Stomach smooth muscle (tissue), 2 donors: ENCODE data around the gene LITAFD.

Experiments
- H3K27ac ChIP-seq: one replicate; pipeline ENCODE4 v1.7.0; 2013; ENCODE audit warnings: mild to moderate bottlenecking, low read length, inconsistent platforms
- H3K27me3 ChIP-seq, 2 donors: one replicate each; pipeline ENCODE4 v1.7.0; 2013; ENCODE audit warnings: low read length in 2 of 2; ENCODE audit not compliant: insufficient read depth in 2 of 2, control insufficient read depth in 1 of 2
- H3K36me3 ChIP-seq, 2 donors: one replicate each; pipeline ENCODE4 v1.7.0; 2013; ENCODE audit warnings: low read length in 2 of 2; ENCODE audit not compliant: control insufficient read depth in 2 of 2, insufficient read depth in 2 of 2
- H3K4me1 ChIP-seq: one replicate; pipeline ENCODE4 v1.7.0; 2013; ENCODE audit warnings: low read length; ENCODE audit not compliant: control insufficient read depth, insufficient read depth
- H3K4me3 ChIP-seq, 2 donors: one replicate each; pipeline ENCODE4 v1.7.0; 2013; ENCODE audit warnings: low read length in 2 of 2
- H3K9ac ChIP-seq, 2 donors: one replicate each; pipeline ENCODE4 v1.7.0; 2013; ENCODE audit warnings: low read length in 2 of 2, mild to moderate bottlenecking in 1 of 2
- H3K9me3 ChIP-seq, 2 donors: one replicate each; pipeline ENCODE4 v1.7.0; 2013; ENCODE audit warnings: low read length in 2 of 2; ENCODE audit not compliant: control insufficient read depth in 2 of 2
- donor health status: healthy.
- donor health status: Pancreatic carcinoma.

The LITAFD gene

GRCh38 chr16:8925455-8925854, 43.3 kb downstream of the LITAFD start:
- H3K9ac ChIP-seq, result no peak overlapping the region
- no peak overlapping the region for H3K4me3 ChIP-seq
- H3K4me1 ChIP-seq, result no peaks in the 10 kb centered on the region
- H3K27me3 ChIP-seq, result no peaks in the 10 kb centered on the region
- H3K9me3 ChIP-seq, result no peaks in the 10 kb centered on the region
- H3K36me3 ChIP-seq, result peaks cover 31 to 49% of the 10 kb centered on the region in 2 donors
- H3K27ac ChIP-seq, result no peak overlapping the region

- no peaks in the 10 kb centered on the region for H3K9me3 ChIP-seq
- H3K36me3 ChIP-seq, result peaks cover 25 to 37% of the 10 kb centered on the region in 2 donors
- H3K4me3 ChIP-seq, result no peak overlapping the region
- no peak overlapping the region for H3K27ac ChIP-seq
- H3K9ac ChIP-seq, result no peak overlapping the region
- H3K27me3 ChIP-seq, result no peaks in the 10 kb centered on the region
- H3K4me1 ChIP-seq, result no peaks in the 10 kb centered on the region
Observed at GRCh38 chr16:8926827-8927226, 44.7 kb downstream of the LITAFD start.

- Histone ChIP-seq H3K4me1 (no peaks in the 10 kb centered on the region), H3K9me3 (no peaks in the 10 kb centered on the region), H3K9ac (no peak overlapping the region), H3K27ac (no peak overlapping the region), H3K4me3 (no peak overlapping the region), H3K36me3 (peaks cover 21 to 24% of the 10 kb centered on the region in 2 donors), H3K27me3 (no peaks in the 10 kb centered on the region)
Observed at GRCh38 chr16:8928467-8928957, 46.4 kb downstream of the LITAFD start.

- H3K4me3 ChIP-seq, result no peak overlapping the region
- no peak overlapping the region for H3K9ac ChIP-seq
- no peaks in the 10 kb centered on the region for H3K4me1 ChIP-seq
- peaks cover 21 to 22% of the 10 kb centered on the region in 2 donors for H3K36me3 ChIP-seq
- H3K27ac ChIP-seq, result no peak overlapping the region
- H3K9me3 ChIP-seq, result no peaks in the 10 kb centered on the region
- H3K27me3 ChIP-seq, result no peaks in the 10 kb centered on the region
Observed at GRCh38 chr16:8929086-8929748, 47.1 kb downstream of the LITAFD start.

DNA sequence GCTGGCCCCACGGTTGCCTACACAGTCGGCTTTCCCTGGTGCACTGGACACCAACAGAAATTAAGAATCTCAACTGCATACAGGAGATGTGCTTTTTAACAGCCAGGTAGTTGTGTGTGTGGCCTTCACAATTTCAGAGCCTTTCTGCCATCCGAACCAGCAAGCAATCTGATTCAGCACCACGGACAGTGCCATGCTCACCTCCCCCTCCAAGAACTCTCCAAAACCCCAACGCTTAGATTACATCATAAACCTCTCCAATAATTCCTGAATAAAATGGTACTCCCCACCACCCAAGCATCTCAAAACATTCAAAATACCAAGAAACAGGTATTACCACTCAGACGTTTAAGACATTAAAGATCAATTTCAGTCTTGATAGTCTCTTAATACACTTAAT, 49.7 kb downstream of the LITAFD start:
- Histone ChIP-seq H3K4me3 (no peak overlapping the region), H3K27ac (no peak overlapping the region), H3K9me3 (no peaks in the 10 kb centered on the region), H3K36me3 (peaks cover 14 to 18% of the 10 kb centered on the region in 2 donors), H3K4me1 (peaks cover 8% of the 10 kb centered on the region), H3K27me3 (no peaks in the 10 kb centered on the region), H3K9ac (no peak overlapping the region)

- Histone ChIP-seq H3K36me3 (peaks cover 4 to 5% of the 10 kb centered on the region in 2 donors), H3K4me1 (peaks cover 18% of the 10 kb centered on the region), H3K4me3 (no peak overlapping the region), H3K9me3 (no peaks in the 10 kb centered on the region), H3K27ac (no peak overlapping the region), H3K27me3 (no peaks in the 10 kb centered on the region), H3K9ac (no peak overlapping the region)
Observed at GRCh38 chr16:8934601-8935000, 52.5 kb downstream of the LITAFD start.
